Transverse colon (tissue), 4 donors: ENCODE measurements around the gene KRTAP12-1. TPM values are rescaled to one million over a fixed set of nuclear protein-coding genes. Genes with fewer than 3 reads are reported as not detected.

ENCODE experiments used
- DNase-seq: peaks from one replicate; pipeline ENCODE4 v3.0.0-alpha.2; 2019
- H3K27ac ChIP-seq, 4 donors: fragments of 200-600 bp; sonication (generic); 2 replicates each; pipeline ENCODE4 v1.5.1; 2016 to 2018; ENCODE audit warnings: inconsistent platforms in 4 of 4
- H3K27me3 ChIP-seq: fragments of 200-600 bp; sonication (generic); 2 replicates; pipeline ENCODE4 v1.5.1; 2017; ENCODE audit warnings: inconsistent platforms
- H3K36me3 ChIP-seq, 4 donors: fragments of 200-600 bp; sonication (generic); 2 replicates each; pipeline ENCODE4 v1.5.1; 2017 to 2019; ENCODE audit warnings: inconsistent platforms in 4 of 4
- H3K4me1 ChIP-seq, 4 donors: fragments of 200-600 bp; sonication (generic); 2 replicates each; pipeline ENCODE4 v1.5.1; 2017 to 2020; ENCODE audit warnings: inconsistent platforms in 4 of 4
- H3K4me3 ChIP-seq, 4 donors: fragments of 200-600 bp; sonication (generic); 1 replicate in 1 of 4; 2 replicates in 3 of 4; pipeline versions ENCODE4 v1.5.1 to v1.6.1; 2017 to 2019; ENCODE audit warnings: inconsistent platforms in 4 of 4
- H3K9me3 ChIP-seq, 2 donors: fragments of 200-600 bp; sonication (generic); 2 replicates each; pipeline ENCODE4 v1.5.1; 2017 to 2019; ENCODE audit warnings: inconsistent platforms in 2 of 2
- CTCF ChIP-seq, 5 experiments: fragments of 200-600 bp in 3 of 5; fragments of 450-650 bp in 2 of 5; sonication (generic) in 3 of 5; IDR thresholded peaks; 1 replicate in 2 of 5; 2 replicates in 3 of 5; pipeline ENCODE4 v1.5.1; 2016 to 2017; ENCODE audit warnings: antibody characterized with exemption in 5 of 5, inconsistent platforms in 3 of 5, mild to moderate bottlenecking in 2 of 5, moderate library complexity in 1 of 5
- EP300 ChIP-seq: sonication (generic); formaldehyde crosslinking; IDR thresholded peaks from one replicate; pipeline ENCODE4 v1.6.1; 2017; ENCODE audit warnings: antibody characterized with exemption, low read depth
- POLR2A ChIP-seq: fragments of 450-650 bp; IDR thresholded peaks from one replicate; pipeline ENCODE4 v1.6.1; 2016; ENCODE audit warnings: antibody characterized with exemption, mild to moderate bottlenecking, moderate library complexity
- POLR2AphosphoS5 ChIP-seq, 3 donors: sonication (generic); formaldehyde crosslinking; IDR thresholded peaks; one replicate each; pipeline ENCODE4 v1.6.1; 2016; ENCODE audit warnings: antibody characterized with exemption in 3 of 3
- WGBS, 2 donors: methylation state at CpG; one replicate each; pipeline ENCODE4 v1.1.5; 2018; ENCODE audit warnings: low coverage in 1 of 2; 5-methylcytosine and 5-hydroxymethylcytosine counted together
- in situ Hi-C, 4 donors: fragments of 200-750 bp; cut with MboI; loops; one replicate each; pipeline versions ENCODE4 v1.15.0 to v1.15.1; 2017; ENCODE audit warnings: low sequenced_read_pairs in 3 of 4, low pct_ligation_motif_present in 1 of 4, low pct_unique_long_range_greater_than_20kb in 1 of 4
- intact Hi-C: fragments of 100-400 bp; cut with DNase I; formaldehyde crosslinking; loops from one replicate; pipeline ENCODE4 v1.15.1; 2023; ENCODE audit warnings: low total_unique reads
- total RNA-seq, 4 donors: library from RNA; depleted of rRNA; stranded (reverse); fragments of >200 nt; gene quantifications; one replicate each; pipeline ENCODE4 v1.1.0, GENCODE V29; 2016

The KRTAP12-1 gene
- total RNA-seq, 4 donors from 2014 or later: not detected

GRCh38 chr21:44728716-44729115 is 46.8 kb upstream of the KRTAP12-1 start:
- TF ChIP-seq POLR2A: no peak
- TF ChIP-seq EP300: no peak
- TF ChIP-seq CTCF (IDR thresholded peaks at IDR 0.05): no peak
- no peak for TF ChIP-seq POLR2AphosphoS5 (IDR thresholded peaks at IDR 0.05)
- H3K4me1 ChIP-seq: peaks cover 0 to 2% (median 0%) of the 10 kb centered on the region in 4 donors
- 88 to 89% methylated on average over 14 of the region's 14 CpGs for WGBS, 2 donors
- H3K36me3 ChIP-seq: no peaks in the 10 kb centered on the region
- no peaks in the 10 kb centered on the region for H3K9me3 ChIP-seq
- intact Hi-C loops (no loop called here), in situ Hi-C loops (no loop called here)
- H3K4me3 ChIP-seq: no peak overlapping the region
- peaks cover 41% of the 10 kb centered on the region for H3K27me3 ChIP-seq
- DNase-seq: no peak
- H3K27ac ChIP-seq: no peak overlapping the region

- H3K9me3 ChIP-seq: no peaks in the 10 kb centered on the region
- peaks cover 0 to 12% (median 3%) of the 10 kb centered on the region in 4 donors for H3K4me1 ChIP-seq
- no peak overlapping the region for H3K27ac ChIP-seq
- TF ChIP-seq EP300: no peak
- no peak for TF ChIP-seq POLR2A
- TF ChIP-seq POLR2AphosphoS5 (IDR thresholded peaks at IDR 0.05): no peak
- TF ChIP-seq CTCF (IDR thresholded peaks at IDR 0.05): no peak
- DNase-seq: no peak
- intact Hi-C loops: no loop called here
- in situ Hi-C loops: no loop called here
- 69% methylated on average over 9 of the region's 9 CpGs; no CpG with 5 or more reads in 1 of the 2 donors for WGBS, 2 donors
- H3K27me3 ChIP-seq: peaks cover 50% of the 10 kb centered on the region
- H3K4me3 ChIP-seq: no peak overlapping the region
- H3K36me3 ChIP-seq: no peaks in the 10 kb centered on the region
Measured at GRCh38 chr21:44727757-44728156, 45.8 kb upstream of the KRTAP12-1 start.

GRCh38 chr21:44727321-44727720 is 45.4 kb upstream of the KRTAP12-1 start:
- WGBS, 2 donors: 90 to 92% methylated on average over 2 to 8 of the region's 8 CpGs
- Histone ChIP-seq H3K27me3 (peaks cover 54% of the 10 kb centered on the region), H3K36me3 (no peaks in the 10 kb centered on the region), H3K9me3 (no peaks in the 10 kb centered on the region), H3K4me3 (no peak overlapping the region), H3K27ac (no peak overlapping the region), H3K4me1 (peaks cover 0 to 12% (median 3%) of the 10 kb centered on the region in 4 donors)
- TF ChIP-seq EP300 (no peak), CTCF (IDR thresholded peaks at IDR 0.05) (no peak), POLR2A (no peak), POLR2AphosphoS5 (IDR thresholded peaks at IDR 0.05) (no peak)
- no peak for DNase-seq
- in situ Hi-C loops: no loop called here
- intact Hi-C loops: no loop called here

GRCh38 chr21:44726826-44727225 is 44.9 kb upstream of the KRTAP12-1 start:
- Histone ChIP-seq H3K4me3 (no peak overlapping the region), H3K27ac (no peak overlapping the region), H3K36me3 (no peaks in the 10 kb centered on the region), H3K27me3 (peaks cover 57% of the 10 kb centered on the region), H3K4me1 (peaks cover 0 to 12% (median 3%) of the 10 kb centered on the region in 4 donors), H3K9me3 (no peaks in the 10 kb centered on the region)
- no peak for DNase-seq
- intact Hi-C loops (no loop called here), in situ Hi-C loops (no loop called here)
- WGBS, 2 donors: 55% methylated on average over 6 of the region's 6 CpGs; no CpG with 5 or more reads in 1 of the 2 donors
- TF ChIP-seq POLR2A (no peak), POLR2AphosphoS5 (IDR thresholded peaks at IDR 0.05) (no peak), EP300 (no peak), CTCF (IDR thresholded peaks at IDR 0.05) (no peak)
